Kidney epithelial cell (primary cell): ENCODE results near the gene LINC00632. TPM values are rescaled to one million over a fixed set of nuclear protein-coding genes. Genes with fewer than 3 reads are reported as not detected.

Source experiments
- DNase-seq: peaks from one replicate; pipeline ENCODE4 v3.0.0-alpha.2; 2010; ENCODE audit warnings: low read depth
- H3K27me3 ChIP-seq: 2 replicates; pipeline ENCODE4 v1.6.0; 2011; ENCODE audit warnings: low read length; ENCODE audit not compliant: control insufficient read depth, insufficient read depth
- H3K36me3 ChIP-seq: 2 replicates; pipeline ENCODE4 v1.5.1; 2011; ENCODE audit warnings: low read length; ENCODE audit not compliant: control insufficient read depth, insufficient read depth
- H3K4me3 ChIP-seq: 2 replicates; pipeline ENCODE4 v1.5.1; 2011; ENCODE audit warnings: low read depth, mild to moderate bottlenecking, control low read depth, low read length
- total RNA-seq: library from RNA; depleted of rRNA; stranded (reverse); fragments of >200 nt; gene quantifications from 2 replicates; pipeline ENCODE4 v1.2.3, GENCODE V29; 2015
- TF ChIP-seq, protein P1 (sequence below): IDR thresholded peaks from 2 replicates; pipeline ENCODE4 v1.5.1; 2011; ENCODE audit warnings: mild to moderate bottlenecking, moderate library complexity, low read length, control low read depth, inconsistent platforms; ENCODE audit not compliant: insufficient read depth, poor library complexity, severe bottlenecking

LINC00632 gene
- total RNA-seq, 1 donor from 2014 or later: 1.4 TPM

- no peaks in the 10 kb centered on the region for H3K27me3 ChIP-seq
- DNase-seq: no peak
- TF ChIP-seq, protein P1, sequence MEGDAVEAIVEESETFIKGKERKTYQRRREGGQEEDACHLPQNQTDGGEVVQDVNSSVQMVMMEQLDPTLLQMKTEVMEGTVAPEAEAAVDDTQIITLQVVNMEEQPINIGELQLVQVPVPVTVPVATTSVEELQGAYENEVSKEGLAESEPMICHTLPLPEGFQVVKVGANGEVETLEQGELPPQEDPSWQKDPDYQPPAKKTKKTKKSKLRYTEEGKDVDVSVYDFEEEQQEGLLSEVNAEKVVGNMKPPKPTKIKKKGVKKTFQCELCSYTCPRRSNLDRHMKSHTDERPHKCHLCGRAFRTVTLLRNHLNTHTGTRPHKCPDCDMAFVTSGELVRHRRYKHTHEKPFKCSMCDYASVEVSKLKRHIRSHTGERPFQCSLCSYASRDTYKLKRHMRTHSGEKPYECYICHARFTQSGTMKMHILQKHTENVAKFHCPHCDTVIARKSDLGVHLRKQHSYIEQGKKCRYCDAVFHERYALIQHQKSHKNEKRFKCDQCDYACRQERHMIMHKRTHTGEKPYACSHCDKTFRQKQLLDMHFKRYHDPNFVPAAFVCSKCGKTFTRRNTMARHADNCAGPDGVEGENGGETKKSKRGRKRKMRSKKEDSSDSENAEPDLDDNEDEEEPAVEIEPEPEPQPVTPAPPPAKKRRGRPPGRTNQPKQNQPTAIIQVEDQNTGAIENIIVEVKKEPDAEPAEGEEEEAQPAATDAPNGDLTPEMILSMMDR: no peak
- no peak overlapping the region for H3K4me3 ChIP-seq
- no peaks in the 10 kb centered on the region for H3K36me3 ChIP-seq
Measured at GRCh38 chrX:140744085-140744484, 34.5 kb downstream of the LINC00632 start.

DNA sequence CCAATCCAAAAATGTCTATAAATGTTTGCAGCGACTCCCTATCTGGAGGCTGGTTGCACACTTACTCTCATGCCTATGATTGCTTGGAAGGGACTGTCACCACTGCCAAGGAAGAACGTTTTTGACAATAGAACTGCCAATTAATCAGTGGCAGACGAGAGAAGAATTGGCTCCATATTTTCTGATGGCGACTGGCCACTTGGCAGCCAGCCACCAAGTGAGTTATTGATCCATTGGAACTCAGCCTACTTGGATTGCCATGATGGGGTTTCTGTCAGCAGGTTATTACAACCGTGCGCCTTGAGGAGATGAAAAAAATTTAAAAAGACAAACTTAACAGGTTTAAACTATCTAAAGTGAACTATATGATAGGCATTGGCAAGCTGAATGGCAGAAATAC lies 47.4 kb downstream of the LINC00632 start:
- no peaks in the 10 kb centered on the region for H3K27me3 ChIP-seq
- TF ChIP-seq, protein P1: no peak
- DNase-seq: no peak
- H3K36me3 ChIP-seq: no peaks in the 10 kb centered on the region
- H3K4me3 ChIP-seq: no peak overlapping the region

GRCh38 chrX:140762061-140762460 lies 52.5 kb downstream of the LINC00632 start:
- no peak for DNase-seq
- no peaks in the 10 kb centered on the region for H3K36me3 ChIP-seq
- TF ChIP-seq, protein P1: peak; percentile 82
- H3K4me3 ChIP-seq: no peak overlapping the region
- no peaks in the 10 kb centered on the region for H3K27me3 ChIP-seq

DNA sequence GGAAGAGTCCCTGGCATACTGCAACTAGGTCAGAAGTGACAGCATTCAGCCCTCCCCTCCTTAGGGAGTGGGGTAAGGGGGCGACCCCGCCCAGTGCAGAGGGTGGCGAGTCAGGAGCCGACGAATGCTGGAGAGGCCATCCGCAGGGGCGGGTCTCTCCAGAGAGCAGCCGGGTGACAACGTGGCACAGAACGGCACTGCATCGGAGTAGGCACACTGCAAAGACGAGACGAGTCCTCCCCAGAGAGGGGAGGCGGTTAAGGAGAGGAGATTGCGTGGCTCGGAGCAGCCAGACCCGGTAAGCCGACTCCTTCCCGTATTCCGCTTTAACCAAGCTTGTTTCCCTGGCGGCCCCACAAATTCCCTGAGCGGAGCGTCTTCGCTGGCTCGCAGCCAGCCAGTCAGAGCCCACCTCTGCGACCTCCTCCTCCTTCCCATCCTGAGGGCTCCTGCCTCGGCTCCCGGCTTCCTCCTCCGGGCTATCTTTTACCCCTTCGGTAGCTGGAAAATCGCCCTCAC lies 54.9 kb downstream of the LINC00632 start:
- no peaks in the 10 kb centered on the region for H3K27me3 ChIP-seq
- TF ChIP-seq, protein P1: no peak
- no peaks in the 10 kb centered on the region for H3K36me3 ChIP-seq
- H3K4me3 ChIP-seq: peak overlapping the region; percentile 45
- no peak for DNase-seq

DNA sequence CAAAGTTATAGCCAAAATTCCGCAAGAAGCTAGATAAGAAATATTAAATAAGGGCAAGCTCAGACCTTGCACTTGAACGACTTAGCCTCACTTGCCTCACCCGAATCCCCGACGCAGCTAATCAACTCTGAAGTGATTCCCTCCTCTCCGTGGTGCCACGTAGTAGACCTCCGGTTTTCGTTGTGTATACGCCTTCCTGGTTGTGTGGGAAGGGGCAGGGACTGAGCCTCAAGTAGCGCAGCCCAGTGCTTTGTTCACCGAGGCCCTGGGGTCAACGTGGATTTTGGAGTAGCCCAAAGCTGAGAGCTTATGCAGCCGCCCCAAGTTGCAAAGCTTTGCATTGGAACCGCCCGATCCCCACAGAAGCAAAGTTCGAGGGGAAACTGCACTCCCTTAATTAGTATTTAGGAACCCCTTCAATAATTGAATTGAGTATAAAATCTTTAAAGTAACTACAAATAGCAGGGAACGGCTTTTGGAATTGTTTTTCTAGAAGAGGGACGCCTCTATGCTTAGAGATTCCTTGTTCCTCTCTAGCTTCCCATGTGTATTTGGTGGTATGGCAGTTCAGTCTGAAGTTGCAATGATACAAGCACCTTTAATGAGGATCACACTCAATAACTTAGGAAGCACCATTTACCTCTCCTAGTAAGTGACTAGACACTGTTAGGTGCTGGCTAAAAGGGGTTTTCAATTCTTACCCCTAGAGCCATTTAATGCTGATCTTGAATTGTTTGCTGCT lies 55.7 kb downstream of the LINC00632 start:
- Histone ChIP-seq H3K27me3 (no peaks in the 10 kb centered on the region), H3K4me3 (peak overlapping the region; percentile 45), H3K36me3 (no peaks in the 10 kb centered on the region)
- DNase-seq: no peak
- TF ChIP-seq, protein P1: no peak
